Tibial nerve (tissue), 4 donors: Measurements from ENCODE around the gene CDH6. TPM values are rescaled to one million over a fixed set of nuclear protein-coding genes. Genes with fewer than 3 reads are reported as not detected.

ENCODE experiments used
- DNase-seq, 2 donors: peaks; one replicate each; pipeline ENCODE4 v3.0.0-alpha.2; 2019; ENCODE audit warnings: low spot score in 2 of 2
- H3K27ac ChIP-seq, 4 donors: fragments of 200-600 bp; sonication (generic) in 3 of 4; one replicate each; pipeline ENCODE4 v1.5.1; 2017 to 2019; ENCODE audit warnings: mild to moderate bottlenecking in 1 of 4
- H3K27me3 ChIP-seq, 2 donors: fragments of 200-600 bp; sonication (generic) in 1 of 2; one replicate each; pipeline versions ENCODE4 v1.5.1 to v1.6.0; 2017 to 2019
- H3K36me3 ChIP-seq, 3 donors: fragments of 200-600 bp; sonication (generic); one replicate each; pipeline ENCODE4 v1.5.1; 2018 to 2019
- H3K4me1 ChIP-seq, 4 donors: fragments of 200-600 bp; sonication (generic) in 3 of 4; one replicate each; pipeline ENCODE4 v1.5.1; 2017 to 2019
- H3K4me3 ChIP-seq, 4 donors: fragments of 200-600 bp; sonication (generic) in 3 of 4; one replicate each; pipeline ENCODE4 v1.5.1; 2017 to 2019; ENCODE audit warnings: mild to moderate bottlenecking in 1 of 4, moderate library complexity in 1 of 4
- H3K9me3 ChIP-seq, 4 donors: fragments of 200-600 bp; sonication (generic) in 3 of 4; one replicate each; pipeline ENCODE4 v1.5.1; 2017 to 2019
- CTCF ChIP-seq, 5 experiments: fragments of 200-600 bp in 3 of 5; fragments of 450-650 bp in 2 of 5; sonication (generic) in 3 of 5; IDR thresholded peaks; one replicate each; pipeline ENCODE4 v1.5.1; 2016 to 2019; ENCODE audit warnings: antibody characterized with exemption in 5 of 5, mild to moderate bottlenecking in 3 of 5, moderate library complexity in 2 of 5
- EP300 ChIP-seq, 2 donors: sonication (generic); formaldehyde crosslinking; IDR thresholded peaks; one replicate each; pipeline ENCODE4 v1.6.1; 2017; ENCODE audit warnings: antibody characterized with exemption in 2 of 2, mild to moderate bottlenecking in 1 of 2
- POLR2A ChIP-seq, 2 donors: fragments of 450-650 bp; IDR thresholded peaks; one replicate each; pipeline ENCODE4 v1.6.1; 2017; ENCODE audit warnings: antibody characterized with exemption in 2 of 2, mild to moderate bottlenecking in 2 of 2, moderate library complexity in 2 of 2
- WGBS, 2 donors: methylation state at CpG; one replicate each; pipeline ENCODE4 v1.1.5; 2018; 5-methylcytosine and 5-hydroxymethylcytosine counted together
- total RNA-seq, 4 donors: library from RNA; depleted of rRNA; stranded (reverse); fragments of >200 nt; gene quantifications; one replicate each; pipeline ENCODE4 v1.1.0, GENCODE V29; 2016

CDH6 gene
- total RNA-seq, 4 donors from 2014 or later = 10.8 to 23.9 (median 17.5) TPM

DNA sequence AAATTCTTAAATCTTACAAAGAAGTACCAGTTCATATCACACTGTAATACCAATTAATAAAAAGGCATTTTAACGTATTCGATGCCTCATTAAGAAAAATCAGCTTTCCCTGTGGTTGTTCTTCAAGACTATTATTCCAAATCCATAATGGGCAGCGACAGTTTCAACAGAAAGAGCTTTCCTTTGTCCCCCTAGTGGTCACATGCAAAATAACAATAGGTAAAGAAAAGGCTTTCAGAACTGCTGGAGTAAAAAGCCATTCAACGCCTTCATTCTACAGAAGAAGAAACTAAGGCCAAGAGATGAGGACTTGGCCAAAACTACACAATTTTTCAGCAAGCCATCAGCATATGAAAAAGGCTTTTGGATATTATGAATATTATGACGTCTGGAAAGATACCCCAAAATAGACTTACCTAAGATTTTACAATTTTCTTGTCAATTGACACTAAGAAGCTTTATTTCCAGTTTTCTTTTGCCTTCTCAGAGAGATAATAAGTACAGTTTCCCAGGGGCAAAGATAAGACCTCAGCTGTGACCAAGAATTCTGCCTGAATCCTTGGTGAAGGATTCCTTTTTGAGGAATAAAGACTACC lies 6.7 kb upstream of the CDH6 start:
- TF ChIP-seq CTCF (IDR thresholded peaks at IDR 0.05) (peak; percentile 53 to 79 (median 61)), EP300 (IDR thresholded peaks at IDR 0.05) (no peak)
- Histone ChIP-seq H3K4me1 (no peaks in the 10 kb centered on the region), H3K27ac (no peak overlapping the region), H3K36me3 (no peaks in the 10 kb centered on the region), H3K9me3 (no peaks in the 10 kb centered on the region), H3K27me3 (no peaks in the 10 kb centered on the region), H3K4me3 (no peak overlapping the region)
- 22 to 23% methylated on average over 5 of the region's 5 CpGs for WGBS, 2 donors
- no peak for DNase-seq

DNA sequence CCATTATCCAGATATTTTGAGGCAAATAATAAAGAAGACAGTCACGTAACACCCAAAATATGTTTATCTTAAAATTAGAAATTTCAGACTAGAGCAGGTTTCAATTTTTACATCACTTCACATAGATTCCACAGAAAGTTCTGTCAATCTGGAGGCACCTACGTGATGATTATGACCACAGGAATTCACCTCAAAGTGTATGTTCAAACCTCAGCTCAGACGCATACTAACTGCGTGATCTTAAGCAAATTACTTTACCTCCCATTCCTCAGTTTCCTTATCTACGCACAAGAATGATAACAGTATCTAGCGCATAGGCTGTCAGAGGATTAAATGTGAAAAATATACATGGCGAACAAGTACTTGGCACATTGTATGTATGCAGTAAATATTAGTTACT lies 5.9 kb upstream of the CDH6 start:
- WGBS, 2 donors = 82 to 83% methylated on average over 7 of the region's 7 CpGs
- Histone ChIP-seq H3K9me3 (no peaks in the 10 kb centered on the region), H3K27ac (no peak overlapping the region), H3K36me3 (no peaks in the 10 kb centered on the region), H3K4me1 (peaks cover 0 to 8% (median 0%) of the 10 kb centered on the region in 4 donors), H3K27me3 (no peaks in the 10 kb centered on the region), H3K4me3 (no peak overlapping the region)
- TF ChIP-seq POLR2A (IDR thresholded peaks at IDR 0.05) = no peak
- TF ChIP-seq CTCF (IDR thresholded peaks at IDR 0.05) = no peak
- no peak for TF ChIP-seq EP300 (IDR thresholded peaks at IDR 0.05)
- DNase-seq = no peak

DNA sequence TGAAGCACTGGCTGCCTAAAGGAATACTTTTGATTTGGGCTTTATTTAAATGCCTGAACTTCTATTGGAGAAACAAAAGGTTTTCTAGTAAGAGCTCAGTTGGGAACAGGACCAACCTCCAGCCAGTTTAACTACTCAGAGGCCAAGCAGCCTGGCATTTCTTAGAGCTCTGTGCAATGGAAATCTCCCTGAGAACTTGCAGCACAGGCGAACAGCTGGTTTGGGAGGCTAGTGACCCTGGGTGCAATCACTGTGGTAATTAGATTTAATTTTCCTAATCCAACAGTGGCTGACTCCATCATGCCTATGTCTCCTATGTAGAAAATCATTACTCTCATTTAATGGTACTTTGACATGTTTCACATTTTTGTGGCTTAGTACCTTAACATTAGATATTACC lies 1.0 kb upstream of the CDH6 start:
- peak overlapping the region in 2 of 4 donors; percentile 86 to 91 for H3K27ac ChIP-seq
- 61 to 91% methylated on average over 1 of the region's 1 CpG for WGBS, 2 donors
- DNase-seq = no peak
- no peak for TF ChIP-seq EP300 (IDR thresholded peaks at IDR 0.05)
- no peak for TF ChIP-seq POLR2A (IDR thresholded peaks at IDR 0.05)
- no peak for TF ChIP-seq CTCF (IDR thresholded peaks at IDR 0.05)
- H3K4me3 ChIP-seq = peak overlapping the region in 1 of 4 donors; percentile 67
- H3K9me3 ChIP-seq = no peaks in the 10 kb centered on the region
- peaks cover 0 to 45% (median 0%) of the 10 kb centered on the region in 4 donors for H3K4me1 ChIP-seq
- H3K27me3 ChIP-seq = peaks cover 0 to 18% of the 10 kb centered on the region in 2 donors
- H3K36me3 ChIP-seq = no peaks in the 10 kb centered on the region

GRCh38 chr5:31193116-31193515 lies 370 bp upstream of the CDH6 start:
- Histone ChIP-seq H3K27ac (peak overlapping the region in 3 of 4 donors; percentile 37 to 91 (median 86)), H3K4me1 (peaks cover 0 to 45% (median 0%) of the 10 kb centered on the region in 4 donors), H3K27me3 (peaks cover 0 to 18% of the 10 kb centered on the region in 2 donors), H3K4me3 (peak overlapping the region; percentile 41 to 67 (median 52)), H3K36me3 (no peaks in the 10 kb centered on the region), H3K9me3 (no peaks in the 10 kb centered on the region)
- WGBS, 2 donors = 19 to 22% methylated on average over 10 of the region's 10 CpGs
- no peak for DNase-seq
- TF ChIP-seq EP300 (IDR thresholded peaks at IDR 0.05) (no peak), CTCF (IDR thresholded peaks at IDR 0.05) (no peak), POLR2A (IDR thresholded peaks at IDR 0.05) (no peak)

DNA sequence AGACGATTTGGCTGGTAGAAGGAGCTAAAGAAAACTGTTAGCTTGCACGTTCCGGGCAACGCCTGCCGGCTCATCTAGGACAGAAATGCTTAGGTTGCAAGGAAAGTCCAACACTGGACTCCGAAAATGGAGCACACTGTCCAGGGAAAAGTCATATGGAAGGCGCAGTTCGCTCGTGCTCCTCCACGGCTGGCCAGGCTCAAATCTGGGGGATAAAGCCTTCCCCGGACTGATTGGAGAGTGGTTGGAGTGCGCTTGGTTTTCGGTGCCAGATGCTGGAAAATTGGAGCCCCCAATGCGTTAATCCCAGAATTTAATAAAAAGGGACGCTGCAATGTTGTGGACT lies 955 bp downstream of the CDH6 start:
- H3K36me3 ChIP-seq = no peaks in the 10 kb centered on the region
- no peaks in the 10 kb centered on the region for H3K9me3 ChIP-seq
- TF ChIP-seq EP300 (IDR thresholded peaks at IDR 0.05) (no peak), POLR2A (IDR thresholded peaks at IDR 0.05) (no peak), CTCF (IDR thresholded peaks at IDR 0.05) (no peak)
- H3K4me3 ChIP-seq = peak overlapping the region; percentile 41 to 67 (median 52)
- 3 to 7% methylated on average over 15 of the region's 15 CpGs for WGBS, 2 donors
- peaks cover 0 to 18% of the 10 kb centered on the region in 2 donors for H3K27me3 ChIP-seq
- peaks cover 0 to 45% (median 0%) of the 10 kb centered on the region in 4 donors for H3K4me1 ChIP-seq
- peak overlapping the region; percentile 37 to 91 (median 77) for H3K27ac ChIP-seq
- DNase-seq = no peak
